Activated CD4-positive, alpha-beta T cell treated with anti-CD3 and anti-CD28 coated beads, Interleukin-2, amount 10 ng/mL, durations not matched to agents 7 days and 5 days (primary cell): ENCODE data around the gene SASH1. TPM values are rescaled to one million over a fixed set of nuclear protein-coding genes. Genes with fewer than 3 reads are reported as not detected.

Source experiments
- CTCF ChIA-PET: fragments of 350-600 bp; sonication (Branson Sonifier 250); formaldehyde crosslinking; loops from one replicate; lab custom pipeline; 2021; ENCODE audit warnings: antibody characterized with exemption; lab: Charles Lee
- POLR2A ChIA-PET: fragments of 350-600 bp; sonication (Branson Sonifier 250); formaldehyde crosslinking; loops from one replicate; lab custom pipeline; 2021; ENCODE audit warnings: antibody characterized with exemption; lab: Charles Lee
- DNase-seq: peaks from one replicate; pipeline ENCODE4 v3.0.0-alpha.2; 2020
- H3K27ac Mint-ChIP-seq: one replicate; pipeline ENCODE4 v1.8.0; 2021; ENCODE audit warnings: mild to moderate bottlenecking, moderate library complexity, mixed read lengths
- H3K27me3 Mint-ChIP-seq: one replicate; pipeline ENCODE4 v1.8.0; 2021; ENCODE audit warnings: mixed read lengths
- H3K36me3 Mint-ChIP-seq: one replicate; pipeline ENCODE4 v1.8.0; 2021; ENCODE audit warnings: low read depth, mixed read lengths
- H3K4me1 Mint-ChIP-seq: one replicate; pipeline ENCODE4 v1.8.0; 2021; ENCODE audit warnings: mixed read lengths
- H3K4me3 Mint-ChIP-seq: one replicate; pipeline ENCODE4 v1.8.0; 2021; ENCODE audit warnings: mild to moderate bottlenecking, moderate library complexity, mixed read lengths
- H3K9me3 Mint-ChIP-seq: one replicate; pipeline ENCODE4 v1.8.0; 2021; ENCODE audit warnings: mixed read lengths
- total RNA-seq, 2 experiments: library from RNA; stranded (reverse); gene quantifications; one replicate each; pipeline ENCODE4 v1.2.3, GENCODE V29; 2021

Gene SASH1
- total RNA-seq, 2 experiments from 2014 or later = 0.47 to 0.50 TPM

- H3K36me3 Mint-ChIP-seq = no peaks in the 10 kb centered on the region
- no peak for DNase-seq
- POLR2A ChIA-PET = no interaction called here
- peaks cover 2% of the 10 kb centered on the region for H3K27me3 Mint-ChIP-seq
- H3K4me3 Mint-ChIP-seq = no peak overlapping the region
- CTCF ChIA-PET = interaction anchor here (0.6 kb wide), 1 partner anchor 413 kb away, joined by 3 read pairs; no protein-coding TSS in a partner anchor
- H3K27ac Mint-ChIP-seq = no peak overlapping the region
- no peaks in the 10 kb centered on the region for H3K9me3 Mint-ChIP-seq
- H3K4me1 Mint-ChIP-seq = no peaks in the 10 kb centered on the region
These were observed 195.9 kb downstream of the SASH1 start for GRCh38 chr6:148538261-148539190.

GRCh38 chr6:148543540-148543939 lies 200.9 kb downstream of the SASH1 start:
- H3K36me3 Mint-ChIP-seq = no peaks in the 10 kb centered on the region
- CTCF ChIA-PET = interaction anchor here (0.9 kb wide), 1 partner anchor 11 kb away, joined by 3 read pairs; no protein-coding TSS in a partner anchor
- no peak overlapping the region for H3K27ac Mint-ChIP-seq
- DNase-seq = no peak
- peaks cover 4% of the 10 kb centered on the region for H3K27me3 Mint-ChIP-seq
- no peak overlapping the region for H3K4me3 Mint-ChIP-seq
- POLR2A ChIA-PET = no interaction called here
- H3K9me3 Mint-ChIP-seq = no peaks in the 10 kb centered on the region
- H3K4me1 Mint-ChIP-seq = no peaks in the 10 kb centered on the region

- H3K27me3 Mint-ChIP-seq = peaks cover 4% of the 10 kb centered on the region
- ChIA-PET CTCF (no interaction called here), POLR2A (no interaction called here)
- no peaks in the 10 kb centered on the region for H3K36me3 Mint-ChIP-seq
- no peaks in the 10 kb centered on the region for H3K4me1 Mint-ChIP-seq
- H3K27ac Mint-ChIP-seq = no peak overlapping the region
- no peaks in the 10 kb centered on the region for H3K9me3 Mint-ChIP-seq
- no peak overlapping the region for H3K4me3 Mint-ChIP-seq
- DNase-seq = no peak
These were observed 201.8 kb downstream of the SASH1 start for GRCh38 chr6:148544421-148544820.

- Mint-ChIP-seq H3K4me1 (no peaks in the 10 kb centered on the region), H3K9me3 (no peaks in the 10 kb centered on the region), H3K4me3 (no peak overlapping the region), H3K36me3 (no peaks in the 10 kb centered on the region), H3K27ac (no peak overlapping the region), H3K27me3 (peaks cover 8% of the 10 kb centered on the region)
- ChIA-PET POLR2A (no interaction called here), CTCF (interaction anchor here (0.9 kb wide), 1 partner anchor 79 kb away, joined by 4 read pairs; no protein-coding TSS in a partner anchor)
- no peak for DNase-seq
These were observed 203.3 kb downstream of the SASH1 start for GRCh38 chr6:148545901-148546300.

- CTCF ChIA-PET = no interaction called here
- POLR2A ChIA-PET = no interaction called here
- Mint-ChIP-seq H3K36me3 (no peaks in the 10 kb centered on the region), H3K9me3 (no peaks in the 10 kb centered on the region), H3K4me3 (no peak overlapping the region), H3K4me1 (no peaks in the 10 kb centered on the region), H3K27me3 (peaks cover 11% of the 10 kb centered on the region), H3K27ac (no peak overlapping the region)
- DNase-seq = no peak
These were observed 204.5 kb downstream of the SASH1 start for GRCh38 chr6:148547110-148547509.

- no peak overlapping the region for H3K4me3 Mint-ChIP-seq
- no peaks in the 10 kb centered on the region for H3K36me3 Mint-ChIP-seq
- ChIA-PET POLR2A (no interaction called here), CTCF (no interaction called here)
- H3K9me3 Mint-ChIP-seq = no peaks in the 10 kb centered on the region
- no peaks in the 10 kb centered on the region for H3K4me1 Mint-ChIP-seq
- H3K27me3 Mint-ChIP-seq = peaks cover 19% of the 10 kb centered on the region
- H3K27ac Mint-ChIP-seq = no peak overlapping the region
- DNase-seq = no peak
These were observed 205.6 kb downstream of the SASH1 start for GRCh38 chr6:148548065-148548748.

- no peak for DNase-seq
- ChIA-PET POLR2A (no interaction called here), CTCF (no interaction called here)
- peaks cover 23% of the 10 kb centered on the region for H3K27me3 Mint-ChIP-seq
- H3K4me3 Mint-ChIP-seq = no peak overlapping the region
- no peaks in the 10 kb centered on the region for H3K36me3 Mint-ChIP-seq
- H3K9me3 Mint-ChIP-seq = no peaks in the 10 kb centered on the region
- no peaks in the 10 kb centered on the region for H3K4me1 Mint-ChIP-seq
- no peak overlapping the region for H3K27ac Mint-ChIP-seq
These were observed 206.1 kb downstream of the SASH1 start for GRCh38 chr6:148548749-148549140.

GRCh38 chr6:148550569-148550968 lies 207.9 kb downstream of the SASH1 start:
- no peak overlapping the region for H3K4me3 Mint-ChIP-seq
- peaks cover 23% of the 10 kb centered on the region for H3K27me3 Mint-ChIP-seq
- H3K4me1 Mint-ChIP-seq = no peaks in the 10 kb centered on the region
- CTCF ChIA-PET = no interaction called here
- POLR2A ChIA-PET = no interaction called here
- DNase-seq = no peak
- no peak overlapping the region for H3K27ac Mint-ChIP-seq
- no peaks in the 10 kb centered on the region for H3K9me3 Mint-ChIP-seq
- H3K36me3 Mint-ChIP-seq = no peaks in the 10 kb centered on the region

GRCh38 chr6:148551226-148551625 lies 208.6 kb downstream of the SASH1 start:
- no peak for DNase-seq
- ChIA-PET POLR2A (no interaction called here), CTCF (no interaction called here)
- no peaks in the 10 kb centered on the region for H3K36me3 Mint-ChIP-seq
- no peak overlapping the region for H3K27ac Mint-ChIP-seq
- H3K4me1 Mint-ChIP-seq = no peaks in the 10 kb centered on the region
- H3K27me3 Mint-ChIP-seq = peaks cover 27% of the 10 kb centered on the region
- H3K9me3 Mint-ChIP-seq = peaks cover 4% of the 10 kb centered on the region
- no peak overlapping the region for H3K4me3 Mint-ChIP-seq

- Mint-ChIP-seq H3K4me3 (no peak overlapping the region), H3K27ac (no peak overlapping the region), H3K36me3 (no peaks in the 10 kb centered on the region), H3K9me3 (peaks cover 6% of the 10 kb centered on the region), H3K4me1 (peaks cover 8% of the 10 kb centered on the region), H3K27me3 (peaks cover 30% of the 10 kb centered on the region)
- no peak for DNase-seq
- ChIA-PET POLR2A (no interaction called here), CTCF (no interaction called here)
These were observed 213.8 kb downstream of the SASH1 start for GRCh38 chr6:148556410-148556809.

GRCh38 chr6:148557796-148558321 lies 215.2 kb downstream of the SASH1 start:
- H3K27ac Mint-ChIP-seq = no peak overlapping the region
- no peaks in the 10 kb centered on the region for H3K36me3 Mint-ChIP-seq
- H3K4me1 Mint-ChIP-seq = peaks cover 8% of the 10 kb centered on the region
- peaks cover 27% of the 10 kb centered on the region for H3K27me3 Mint-ChIP-seq
- ChIA-PET CTCF (interaction anchor here (0.7 kb wide), 1 partner anchor 430 kb away, joined by 4 read pairs; no protein-coding TSS in a partner anchor), POLR2A (no interaction called here)
- H3K9me3 Mint-ChIP-seq = peaks cover 6% of the 10 kb centered on the region
- DNase-seq = no peak
- no peak overlapping the region for H3K4me3 Mint-ChIP-seq

- H3K36me3 Mint-ChIP-seq = no peaks in the 10 kb centered on the region
- peaks cover 6% of the 10 kb centered on the region for H3K9me3 Mint-ChIP-seq
- no peak overlapping the region for H3K27ac Mint-ChIP-seq
- peak; percentile 63 for DNase-seq
- CTCF ChIA-PET = interaction anchor here (1.2 to 1.4 kb wide), 4 partner anchors 18 to 467 kb away, joined by 3 to 4 read pairs (median 3); no protein-coding TSS in a partner anchor
- peaks cover 20% of the 10 kb centered on the region for H3K27me3 Mint-ChIP-seq
- peaks cover 8% of the 10 kb centered on the region for H3K4me1 Mint-ChIP-seq
- H3K4me3 Mint-ChIP-seq = no peak overlapping the region
- POLR2A ChIA-PET = interaction anchor here (0.8 kb wide), 1 partner anchor 89 kb away, joined by 3 read pairs; no protein-coding TSS in a partner anchor
These were observed 217.3 kb downstream of the SASH1 start for GRCh38 chr6:148559848-148560433.
